NB4 (cell line): ENCODE measurements around the gene TRMT5.

Experiments
- CTCF ChIP-seq: IDR thresholded peaks from one replicate; pipeline ENCODE4 v1.5.1; 2012; ENCODE audit warnings: low read depth, low read length
- POLR2A ChIP-seq: IDR thresholded peaks from 2 replicates; pipeline ENCODE4 v1.6.1; 2011; ENCODE audit warnings: mild to moderate bottlenecking; ENCODE audit not compliant: insufficient read length; ENCODE audit errors: extremely low read depth

- no peak for TF ChIP-seq CTCF
- TF ChIP-seq POLR2A: no peak
Measured at GRCh38 chr14:60989599-60989998, 8.7 kb upstream of the TRMT5 start.
